A673 (cell line): Measurements from ENCODE around the gene LRIF1. TPM values are rescaled to one million over a fixed set of nuclear protein-coding genes. Genes with fewer than 3 reads are reported as not detected.

Experiments used
- BruUV-seq: library from RNA; stranded (reverse); fragments of 400-500 nt; replicated peaks from 2 replicates; lab custom pipeline; 2021; lab: Mats Ljungman, UMichigan
- CTCF ChIA-PET: fragments of 300-600 bp; sonication (Branson Sonifier 250); formaldehyde crosslinking; loops from one replicate; lab custom pipeline; 2022; ENCODE audit warnings: antibody characterized with exemption; lab: Charles Lee
- POLR2A ChIA-PET: fragments of 300-600 bp; sonication (Branson Sonifier 250); formaldehyde crosslinking; loops from one replicate; lab custom pipeline; 2022; ENCODE audit warnings: antibody characterized with exemption; ENCODE audit not compliant: low non-redundant PET; lab: Charles Lee
- DNase-seq: peaks from one replicate; pipeline ENCODE4 v3.0.0-alpha.2; 2015; ENCODE audit warnings: low spot score
- H3K27ac ChIP-seq: fragments of 200-600 bp; sonication (generic); 2 replicates; pipeline ENCODE4 v1.5.1; 2016; ENCODE audit warnings: mixed run types, low read depth, mild to moderate bottlenecking, mixed read lengths, antibody characterized with exemption, low read length; ENCODE audit not compliant: poor library complexity, severe bottlenecking
- H3K27me3 ChIP-seq: fragments of 200-600 bp; sonication (generic); replicated peaks from 2 replicates; pipeline ENCODE4 v1.6.1; 2017; ENCODE audit warnings: mixed run types, low read depth, mild to moderate bottlenecking, mixed read lengths, antibody characterized with exemption, low read length; ENCODE audit not compliant: insufficient read depth, poor library complexity
- H3K36me3 ChIP-seq: fragments of 200-600 bp; sonication (generic); 2 replicates; pipeline ENCODE4 v1.6.1; 2016; ENCODE audit warnings: mixed run types, mild to moderate bottlenecking, mixed read lengths, antibody characterized with exemption, low read length; ENCODE audit not compliant: insufficient read depth, poor library complexity, severe bottlenecking
- H3K4me1 ChIP-seq: fragments of 200-600 bp; sonication (generic); 2 replicates; pipeline ENCODE4 v1.6.1; 2017; ENCODE audit warnings: mixed run types, mild to moderate bottlenecking, mixed read lengths, antibody characterized with exemption, low read length; ENCODE audit not compliant: insufficient read depth, poor library complexity, severe bottlenecking
- H3K4me3 ChIP-seq: fragments of 200-600 bp; sonication (generic); 2 replicates; pipeline ENCODE4 v1.5.1; 2016; ENCODE audit warnings: low read depth, mixed run types, mild to moderate bottlenecking, mixed read lengths, low read length; ENCODE audit not compliant: poor library complexity, severe bottlenecking
- H3K9me3 ChIP-seq: fragments of 200-600 bp; sonication (generic); 2 replicates; pipeline ENCODE4 v1.6.1; 2016; ENCODE audit warnings: mixed run types, low read depth, mild to moderate bottlenecking, mixed read lengths, antibody characterized with exemption, low read length; ENCODE audit not compliant: poor library complexity, severe bottlenecking
- CTCF ChIP-seq: fragments of 300-800, 200-600 bp; sonication (generic); conservative IDR thresholded peaks from 2 replicates; pipeline ENCODE4 v1.5.1; 2017; ENCODE audit warnings: low read depth, mild to moderate bottlenecking, antibody characterized with exemption, low read length, moderate library complexity, mixed read lengths
- EZH2 ChIP-seq: fragments of 200-600 bp; sonication (generic); IDR thresholded peaks from 2 replicates; pipeline ENCODE4 v1.6.1; 2017; ENCODE audit warnings: borderline replicate concordance, low read depth, mild to moderate bottlenecking, mixed read lengths, antibody characterized with exemption, low read length; ENCODE audit not compliant: poor library complexity, severe bottlenecking
- intact Hi-C: fragments of 100-400 bp; cut with micrococcal nuclease; formaldehyde crosslinking; loops from one replicate; pipeline ENCODE4 v1.10.0; 2022; ENCODE audit not compliant: unreplicated experiment
- total RNA-seq: library from RNA; stranded (reverse); gene quantifications from 2 replicates; pipeline ENCODE4 v1.2.3, GENCODE V29; 2021

The LRIF1 gene
- total RNA-seq, 1 experiment from 2014 or later, result 18.7 TPM

GRCh38 chr1:110898734-110899457 is 64.8 kb downstream of the LRIF1 start:
- no peak for DNase-seq
- Histone ChIP-seq H3K4me3 (no peak overlapping the region), H3K4me1 (no peaks in the 10 kb centered on the region), H3K36me3 (no peaks in the 10 kb centered on the region), H3K27ac (no peak overlapping the region), H3K27me3 (no peaks in the 10 kb centered on the region), H3K9me3 (no peaks in the 10 kb centered on the region)
- BruUV-seq, result no TSS peak
- intact Hi-C loops, result no loop called here
- POLR2A ChIA-PET, result no interaction called here
- TF ChIP-seq CTCF (no peak), EZH2 (no peak)
- CTCF ChIA-PET, result no interaction called here

- CTCF ChIA-PET, result no interaction called here
- Histone ChIP-seq H3K36me3 (no peaks in the 10 kb centered on the region), H3K9me3 (no peaks in the 10 kb centered on the region), H3K4me1 (no peaks in the 10 kb centered on the region), H3K4me3 (no peak overlapping the region), H3K27ac (no peak overlapping the region), H3K27me3 (no peaks in the 10 kb centered on the region)
- no peak for DNase-seq
- TF ChIP-seq CTCF (no peak), EZH2 (no peak)
- no TSS peak for BruUV-seq
- POLR2A ChIA-PET, result no interaction called here
- intact Hi-C loops, result no loop called here
Observed at GRCh38 chr1:110897681-110898080, 66.0 kb downstream of the LRIF1 start.

Other genes with a start within 250 kb of the LRIF1 start
- 0.19 and 0.35 TPM in 2 replicates for gene CD53, start 90.8 kb downstream of the LRIF1 start, total RNA-seq
- gene DRAM2, start 176.2 kb upstream of the LRIF1 start, total RNA-seq, result 17.0 and 23.7 TPM in 2 replicates
- gene CEPT1, start 176.3 kb upstream of the LRIF1 start, total RNA-seq, result 28.7 and 30.9 TPM in 2 replicates
- not detected in 2 replicates for gene DENND2D, start 236.7 kb upstream of the LRIF1 start, total RNA-seq